ENCODE data around the gene GABRP. TPM values are rescaled to one million over a fixed set of nuclear protein-coding genes. Genes with fewer than 3 reads are reported as not detected.

Gene GABRP
- polyA plus RNA-seq, 1 of the 3 experiments (the other 2 are of a cell fraction) = 0.03 TPM

DNA sequence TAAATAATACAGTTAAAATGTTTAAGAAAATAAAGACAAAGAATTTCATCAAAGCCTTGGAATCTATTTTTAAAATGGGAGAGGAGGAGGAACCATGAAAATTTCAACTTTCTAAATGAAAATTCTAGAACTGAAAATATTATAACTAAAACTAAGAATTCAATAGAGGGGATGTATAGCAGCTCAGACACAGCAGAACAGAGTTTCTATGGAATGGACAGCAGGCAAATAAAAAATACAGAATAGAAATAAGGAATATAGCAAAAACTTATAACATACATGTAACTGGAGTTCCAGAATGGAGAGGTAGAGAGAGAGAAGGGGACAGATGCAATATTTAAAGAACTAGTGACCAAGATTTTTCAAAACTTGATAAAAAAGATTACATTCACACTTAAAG, 76.9 kb downstream of the GABRP start:
- Histone ChIP-seq H4K20me1 (ENCODE audit: insufficient read depth) (no peaks in the 10 kb centered on the region), H3K27me3 (ENCODE audit: insufficient read depth) (no peaks in the 10 kb centered on the region), H3K27ac (ENCODE audit: low read depth in 2 of 2, low read length in 1 of 2) (no peak overlapping the region), H3K9me3 (peaks cover 12% of the 10 kb centered on the region), H3K9me2 (no peaks in the 10 kb centered on the region), H3K9ac (no peak overlapping the region), H2AFZ (ENCODE audit: low read depth) (no peak overlapping the region), H3K4me3 (ENCODE audit: low read depth in 2 of 2, low read length in 1 of 2) (no peak overlapping the region), H3K36me3 (replicated peaks in 1 of 2; ENCODE audit: control insufficient read depth in 1 of 2, insufficient read depth in 2 of 2, low read length in 1 of 2) (no peaks in the 10 kb centered on the region), H3K79me2 (ENCODE audit: insufficient read depth) (peaks cover 22% of the 10 kb centered on the region; the same call in 1 of the 2 replicates), H3K4me1 (ENCODE audit: control insufficient read depth in 1 of 2, insufficient read depth in 2 of 2, low read depth in 1 of 2, low read length in 1 of 2) (peaks cover 0 to 3% of the 10 kb centered on the region in 2 experiments; a peak in 2 of 4 replicates), H3K4me2 (no peak overlapping the region), H3F3A (replicated peaks; ENCODE audit: insufficient read depth) (peaks cover 7% of the 10 kb centered on the region)
- ChIA-PET POLR2A (no interaction called here), CTCF (no interaction called here)
- TF ChIP-seq ELF1 (IDR thresholded peaks at IDR 0.05) = no peak
- TF ChIP-seq SMC3 (IDR thresholded peaks at IDR 0.05; ENCODE audit: low read depth, low read length) = no peak
- TF ChIP-seq, protein P1, sequence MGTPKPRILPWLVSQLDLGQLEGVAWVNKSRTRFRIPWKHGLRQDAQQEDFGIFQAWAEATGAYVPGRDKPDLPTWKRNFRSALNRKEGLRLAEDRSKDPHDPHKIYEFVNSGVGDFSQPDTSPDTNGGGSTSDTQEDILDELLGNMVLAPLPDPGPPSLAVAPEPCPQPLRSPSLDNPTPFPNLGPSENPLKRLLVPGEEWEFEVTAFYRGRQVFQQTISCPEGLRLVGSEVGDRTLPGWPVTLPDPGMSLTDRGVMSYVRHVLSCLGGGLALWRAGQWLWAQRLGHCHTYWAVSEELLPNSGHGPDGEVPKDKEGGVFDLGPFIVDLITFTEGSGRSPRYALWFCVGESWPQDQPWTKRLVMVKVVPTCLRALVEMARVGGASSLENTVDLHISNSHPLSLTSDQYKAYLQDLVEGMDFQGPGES (IDR thresholded peaks at IDR 0.05; ENCODE audit: low read depth, low read length) = no peak
- DNase-seq = no peak

DNA sequence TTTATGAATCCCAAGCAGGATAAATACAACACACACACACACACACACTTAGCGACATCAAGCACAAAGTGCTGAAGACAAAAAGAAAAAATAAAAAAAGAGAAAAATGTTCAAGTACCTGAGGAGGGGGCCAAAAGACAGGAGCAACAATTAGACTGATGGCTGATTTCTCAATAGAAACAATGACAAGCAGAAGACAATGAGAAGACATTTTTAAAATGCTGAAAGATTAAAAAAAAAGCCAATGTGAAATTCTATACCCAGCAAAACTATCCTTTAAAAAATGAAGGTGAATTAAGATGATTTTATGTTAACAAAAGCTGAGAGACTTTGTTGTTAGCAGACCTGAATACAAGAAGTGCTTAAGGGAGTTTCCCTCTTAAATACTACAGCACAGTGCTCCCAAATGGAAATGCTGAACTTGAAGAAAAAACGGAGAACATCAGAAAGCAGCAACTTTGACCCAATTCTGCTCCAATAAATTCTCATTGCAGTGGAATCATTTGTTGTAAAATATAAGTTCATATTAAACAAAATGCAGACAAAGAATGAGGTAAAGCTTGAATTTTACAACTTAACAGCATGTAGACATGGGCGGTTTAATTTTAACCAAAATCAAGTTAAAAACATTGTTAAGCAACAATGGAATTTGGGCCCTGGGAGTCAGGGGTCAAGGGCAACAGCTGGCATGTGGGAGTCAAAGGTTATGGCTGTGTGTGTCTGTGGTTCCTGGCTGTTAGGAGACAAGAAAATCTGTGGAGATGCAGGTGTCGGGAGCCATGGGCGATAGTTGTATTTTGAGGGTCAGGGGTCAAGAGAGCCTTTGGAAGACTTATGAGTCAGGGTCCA, 77.5 kb downstream of the GABRP start:
- Histone ChIP-seq H3K9me2 (no peaks in the 10 kb centered on the region), H3F3A (replicated peaks; ENCODE audit: insufficient read depth) (peaks cover 7% of the 10 kb centered on the region), H3K27ac (ENCODE audit: low read depth in 2 of 2, low read length in 1 of 2) (no peak overlapping the region), H3K9me3 (peaks cover 12% of the 10 kb centered on the region), H3K4me1 (ENCODE audit: control insufficient read depth in 1 of 2, insufficient read depth in 2 of 2, low read depth in 1 of 2, low read length in 1 of 2) (peaks cover 0 to 3% of the 10 kb centered on the region in 2 experiments; a peak in 2 of 4 replicates), H3K36me3 (replicated peaks in 1 of 2; ENCODE audit: control insufficient read depth in 1 of 2, insufficient read depth in 2 of 2, low read length in 1 of 2) (no peaks in the 10 kb centered on the region), H4K20me1 (ENCODE audit: insufficient read depth) (no peaks in the 10 kb centered on the region), H3K79me2 (ENCODE audit: insufficient read depth) (peaks cover 28% of the 10 kb centered on the region), H3K27me3 (ENCODE audit: insufficient read depth) (no peaks in the 10 kb centered on the region), H3K4me2 (no peak overlapping the region), H3K4me3 (ENCODE audit: low read depth in 2 of 2, low read length in 1 of 2) (peak overlapping the region in 1 of 2 experiments; percentile 24; a peak in 1 of 4 replicates), H2AFZ (ENCODE audit: low read depth) (no peak overlapping the region), H3K9ac (no peak overlapping the region)
- DNase-seq = no peak
- CTCF ChIA-PET = no interaction called here
- POLR2A ChIA-PET = no interaction called here
- WGBS (ENCODE audit: low lambda C conversion rate) = 100% methylated on average over 5 of the region's 5 CpGs
- no peak for TF ChIP-seq RAD21 (IDR thresholded peaks at IDR 0.05; ENCODE audit: low read length)
- TF ChIP-seq, protein P2, sequence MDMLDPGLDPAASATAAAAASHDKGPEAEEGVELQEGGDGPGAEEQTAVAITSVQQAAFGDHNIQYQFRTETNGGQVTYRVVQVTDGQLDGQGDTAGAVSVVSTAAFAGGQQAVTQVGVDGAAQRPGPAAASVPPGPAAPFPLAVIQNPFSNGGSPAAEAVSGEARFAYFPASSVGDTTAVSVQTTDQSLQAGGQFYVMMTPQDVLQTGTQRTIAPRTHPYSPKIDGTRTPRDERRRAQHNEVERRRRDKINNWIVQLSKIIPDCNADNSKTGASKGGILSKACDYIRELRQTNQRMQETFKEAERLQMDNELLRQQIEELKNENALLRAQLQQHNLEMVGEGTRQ (IDR thresholded peaks at IDR 0.05; ENCODE audit: borderline replicate concordance, low read depth, low read length) = no peak
- TF ChIP-seq EP300 (IDR thresholded peaks at IDR 0.05; ENCODE audit: borderline replicate concordance in 1 of 2, low read depth in 1 of 2, low read length in 1 of 2) = no peak
- no peak for TF ChIP-seq EZH2phosphoT487 (IDR thresholded peaks at IDR 0.05; ENCODE audit: borderline replicate concordance, low read depth)
- no peak for TF ChIP-seq TEAD4 (IDR thresholded peaks at IDR 0.05; ENCODE audit: borderline replicate concordance, insufficient read depth)
- no peak for TF ChIP-seq RCOR1 (IDR thresholded peaks at IDR 0.05; ENCODE audit: low read length)

Data from SK-N-SH (cell line).